Measurements from ENCODE around the gene TMEM175. TPM values are rescaled to one million over a fixed set of nuclear protein-coding genes. Genes with fewer than 3 reads are reported as not detected.

TMEM175 gene
- total and polyA plus RNA-seq, 2 of the 8 experiments (the other 6 are each of a cell fraction or from before 2014, with no cell fraction given) = 4.9 to 20.7 TPM

DNA sequence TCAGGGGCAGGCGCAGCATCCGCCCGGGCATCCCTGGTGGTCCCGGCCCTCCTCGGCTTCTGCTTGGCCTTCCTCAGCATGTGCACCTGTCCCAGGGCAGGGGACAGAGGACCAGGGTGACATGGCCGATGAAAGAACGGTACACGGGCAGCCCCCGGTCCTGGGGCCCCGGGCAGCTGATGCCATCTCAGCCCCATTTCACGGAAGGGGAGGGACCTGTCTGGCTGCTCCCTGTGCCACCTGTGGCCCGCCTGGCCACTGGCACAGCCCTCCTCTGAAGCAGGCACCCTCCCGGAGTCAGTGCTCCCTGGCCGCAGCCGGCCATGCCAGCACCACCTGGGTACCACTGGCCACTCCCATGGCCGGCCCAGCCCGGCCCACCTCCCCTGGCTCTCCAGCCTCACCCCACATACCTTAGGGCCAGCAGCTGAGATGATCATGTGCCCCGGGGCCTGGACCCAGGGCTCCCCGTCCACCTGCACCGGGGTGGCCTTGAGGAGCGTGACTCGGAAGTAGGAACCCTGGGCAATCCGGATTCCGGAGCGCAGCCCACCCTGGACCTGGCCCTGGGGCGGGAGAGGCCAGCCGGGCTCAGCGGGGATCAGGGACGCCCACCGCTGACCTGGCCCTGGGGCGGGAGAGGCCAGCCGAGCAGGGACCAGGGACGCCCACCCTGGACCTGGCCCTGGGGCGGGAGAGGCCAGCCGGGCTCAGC is 28.5 kb downstream of the TMEM175 start (continued):
- TF ChIP-seq, protein P1, sequence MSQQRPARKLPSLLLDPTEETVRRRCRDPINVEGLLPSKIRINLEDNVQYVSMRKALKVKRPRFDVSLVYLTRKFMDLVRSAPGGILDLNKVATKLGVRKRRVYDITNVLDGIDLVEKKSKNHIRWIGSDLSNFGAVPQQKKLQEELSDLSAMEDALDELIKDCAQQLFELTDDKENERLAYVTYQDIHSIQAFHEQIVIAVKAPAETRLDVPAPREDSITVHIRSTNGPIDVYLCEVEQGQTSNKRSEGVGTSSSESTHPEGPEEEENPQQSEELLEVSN (IDR thresholded peaks at IDR 0.05) = no peak
- TF ChIP-seq KDM1A (IDR thresholded peaks at IDR 0.05; ENCODE audit: borderline replicate concordance, low read length) (no peak), ZNF274 (IDR thresholded peaks at IDR 0.05; ENCODE audit: borderline replicate concordance, extremely low read depth, low read length) (no peak)
